Nephron progenitor cell (in vitro differentiated cells): ENCODE data around the gene PRPS1.
"Not testable (repeated sequence)": the region's sequence is repeated elsewhere in the genome, so short reads cannot be mapped to it uniquely, and the experiment has no call there.

ENCODE experiments used
- DNase-seq: peaks from one replicate; pipeline ENCODE4 v3.0.0; 2021
- H3K27ac Mint-ChIP-seq: 2 replicates; pipeline ENCODE4 v1.8.0; 2021; ENCODE audit warnings: mild to moderate bottlenecking, moderate library complexity, mixed read lengths
- H3K27me3 Mint-ChIP-seq: 2 replicates; pipeline ENCODE4 v1.8.0; 2021; ENCODE audit warnings: mild to moderate bottlenecking, low read depth, mixed read lengths; ENCODE audit not compliant: poor library complexity
- H3K36me3 Mint-ChIP-seq: 2 replicates; pipeline ENCODE4 v1.8.0; 2021; ENCODE audit warnings: low read depth, mixed read lengths
- H3K4me1 Mint-ChIP-seq: 2 replicates; pipeline ENCODE4 v1.8.0; 2021; ENCODE audit warnings: mixed read lengths
- H3K4me3 Mint-ChIP-seq: 2 replicates; pipeline ENCODE4 v1.8.0; 2021; ENCODE audit warnings: mild to moderate bottlenecking, moderate library complexity, mixed read lengths
- H3K9me3 Mint-ChIP-seq: 2 replicates; pipeline ENCODE4 v1.8.0; 2021; ENCODE audit warnings: mild to moderate bottlenecking, moderate library complexity, mixed read lengths
- TF ChIP-seq, protein P1 (sequence below): fragments of 200-600 bp; sonication (generic); IDR thresholded peaks from 2 replicates; pipeline ENCODE4 v1.5.0; 2021; ENCODE audit warnings: antibody characterized with exemption

The PRPS1 gene

DNA sequence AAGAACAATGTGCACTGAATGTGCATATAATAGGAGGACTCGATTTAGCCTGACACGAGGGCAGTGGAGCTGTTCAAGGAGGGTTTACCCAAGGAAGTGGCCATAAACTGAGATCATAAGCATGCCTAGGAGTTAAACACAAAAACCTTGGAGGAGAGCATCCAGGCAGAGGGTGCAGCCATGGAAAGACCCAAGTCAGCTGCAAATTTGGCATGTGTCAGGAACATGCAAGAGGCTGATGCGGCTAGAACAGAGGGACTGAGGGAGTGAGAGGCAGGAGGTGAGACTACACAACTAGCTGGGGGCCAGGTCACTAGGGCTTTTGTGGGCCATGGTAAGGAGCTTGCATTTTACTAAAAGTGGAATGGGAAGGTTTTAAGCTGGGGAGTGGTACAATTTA is 55.6 kb downstream of the PRPS1 start:
- TF ChIP-seq, protein P1, sequence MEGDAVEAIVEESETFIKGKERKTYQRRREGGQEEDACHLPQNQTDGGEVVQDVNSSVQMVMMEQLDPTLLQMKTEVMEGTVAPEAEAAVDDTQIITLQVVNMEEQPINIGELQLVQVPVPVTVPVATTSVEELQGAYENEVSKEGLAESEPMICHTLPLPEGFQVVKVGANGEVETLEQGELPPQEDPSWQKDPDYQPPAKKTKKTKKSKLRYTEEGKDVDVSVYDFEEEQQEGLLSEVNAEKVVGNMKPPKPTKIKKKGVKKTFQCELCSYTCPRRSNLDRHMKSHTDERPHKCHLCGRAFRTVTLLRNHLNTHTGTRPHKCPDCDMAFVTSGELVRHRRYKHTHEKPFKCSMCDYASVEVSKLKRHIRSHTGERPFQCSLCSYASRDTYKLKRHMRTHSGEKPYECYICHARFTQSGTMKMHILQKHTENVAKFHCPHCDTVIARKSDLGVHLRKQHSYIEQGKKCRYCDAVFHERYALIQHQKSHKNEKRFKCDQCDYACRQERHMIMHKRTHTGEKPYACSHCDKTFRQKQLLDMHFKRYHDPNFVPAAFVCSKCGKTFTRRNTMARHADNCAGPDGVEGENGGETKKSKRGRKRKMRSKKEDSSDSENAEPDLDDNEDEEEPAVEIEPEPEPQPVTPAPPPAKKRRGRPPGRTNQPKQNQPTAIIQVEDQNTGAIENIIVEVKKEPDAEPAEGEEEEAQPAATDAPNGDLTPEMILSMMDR: no peak
- no peaks in the 10 kb centered on the region for H3K36me3 Mint-ChIP-seq
- DNase-seq: no peak
- H3K9me3 Mint-ChIP-seq: peaks cover 47% of the 10 kb centered on the region
- peaks cover 19% of the 10 kb centered on the region for H3K27me3 Mint-ChIP-seq
- H3K4me3 Mint-ChIP-seq: no peak overlapping the region
- no peak overlapping the region for H3K27ac Mint-ChIP-seq
- H3K4me1 Mint-ChIP-seq: peaks cover 72% of the 10 kb centered on the region

DNA sequence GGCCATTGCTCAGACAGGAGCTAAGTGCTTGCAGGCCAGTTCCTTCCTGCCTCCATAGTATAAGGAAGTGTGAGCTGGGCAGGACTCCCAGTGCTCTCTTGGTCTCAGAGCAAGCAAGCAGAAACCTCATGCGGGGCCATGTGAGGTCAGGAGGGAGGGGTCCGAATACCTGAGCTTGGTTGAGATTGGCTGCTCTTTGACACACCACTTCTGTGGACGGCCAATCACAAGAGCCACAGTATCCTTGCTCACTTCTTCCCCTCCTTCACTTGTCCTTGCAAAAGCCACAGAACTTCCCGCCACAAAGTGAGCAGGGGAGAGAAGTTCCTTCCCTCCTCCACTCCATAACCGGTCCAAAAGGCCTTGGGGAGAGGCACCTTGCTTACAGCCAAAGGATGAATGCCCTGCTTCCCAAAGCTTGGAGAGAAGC is 56.7 kb downstream of the PRPS1 start:
- Mint-ChIP-seq H3K27ac (peak overlapping the region; percentile 28), H3K36me3 (no peaks in the 10 kb centered on the region), H3K4me3 (no peak overlapping the region), H3K4me1 (peaks cover 79% of the 10 kb centered on the region), H3K27me3 (peaks cover 18% of the 10 kb centered on the region), H3K9me3 (peaks cover 48% of the 10 kb centered on the region)
- no peak for DNase-seq
- TF ChIP-seq, protein P1: no peak

DNA sequence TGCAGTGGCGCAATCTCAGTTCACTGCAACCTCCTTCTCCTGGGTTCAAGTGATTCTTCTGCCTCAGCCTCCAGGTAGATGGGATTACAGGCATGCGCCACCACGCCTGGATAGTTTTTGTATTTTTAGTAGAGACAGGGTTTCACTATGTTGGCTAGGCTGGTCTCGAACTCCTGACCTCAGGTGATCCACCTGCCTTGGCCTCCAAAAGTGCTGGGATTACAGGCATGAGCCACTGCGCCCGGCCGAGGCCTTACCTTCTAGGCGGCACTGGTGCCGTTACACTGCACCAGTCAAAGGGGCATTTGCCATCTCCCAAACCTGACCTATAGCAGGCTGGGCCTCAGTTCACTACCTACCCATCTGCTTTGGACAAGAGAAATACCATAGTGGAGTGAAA is 57.3 kb downstream of the PRPS1 start:
- not testable (repeated sequence) for DNase-seq, H3K36me3 Mint-ChIP-seq, H3K27ac Mint-ChIP-seq, H3K4me3 Mint-ChIP-seq
- H3K4me1 Mint-ChIP-seq: peaks cover 74% of the 10 kb centered on the region
- H3K27me3 Mint-ChIP-seq: peaks cover 14% of the 10 kb centered on the region
- H3K9me3 Mint-ChIP-seq: peaks cover 43% of the 10 kb centered on the region

DNA sequence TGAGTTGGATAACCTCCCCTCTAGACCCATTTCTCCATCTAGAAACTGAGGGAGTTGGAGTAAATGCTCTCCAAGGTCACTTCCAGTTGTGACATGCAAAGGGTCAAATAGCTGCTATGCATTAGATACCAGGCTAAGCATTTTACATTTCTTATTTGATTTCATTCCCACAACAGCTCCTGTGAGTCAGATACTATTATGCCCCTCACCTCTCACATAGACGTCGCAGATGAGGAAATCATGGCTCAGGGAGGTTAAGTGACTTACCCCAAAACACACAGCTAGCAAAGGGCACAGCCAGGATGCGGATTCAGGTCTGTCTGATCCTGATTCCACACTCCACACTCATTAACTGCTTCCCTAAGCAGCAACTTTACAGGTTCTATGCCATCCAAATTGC is 57.7 kb downstream of the PRPS1 start:
- Mint-ChIP-seq H3K36me3 (no peaks in the 10 kb centered on the region), H3K4me1 (peaks cover 70% of the 10 kb centered on the region), H3K9me3 (peaks cover 39% of the 10 kb centered on the region), H3K27ac (no peak overlapping the region), H3K4me3 (no peak overlapping the region), H3K27me3 (peaks cover 12% of the 10 kb centered on the region)
- no peak for DNase-seq
- TF ChIP-seq, protein P1: no peak

DNA sequence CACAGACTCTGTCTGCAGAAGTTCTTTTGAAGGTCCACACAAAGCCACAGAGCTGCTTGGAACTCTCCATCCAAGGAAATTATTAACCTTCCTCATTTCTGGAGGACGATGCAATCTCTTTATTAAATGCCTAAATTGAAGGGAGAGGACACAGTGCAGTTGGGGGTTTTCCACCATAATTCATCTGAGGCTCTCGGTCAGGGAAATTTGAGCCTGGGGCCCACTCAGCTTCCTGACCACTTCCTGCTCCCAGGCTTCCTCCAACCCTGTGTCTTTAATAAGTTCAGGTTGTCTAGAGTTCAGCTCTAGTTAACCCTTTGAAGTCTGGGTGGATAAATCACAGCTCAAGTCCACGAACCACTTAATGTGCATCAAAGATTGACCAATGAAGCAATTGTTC is 58.5 kb downstream of the PRPS1 start:
- H3K27me3 Mint-ChIP-seq: peaks cover 10% of the 10 kb centered on the region
- H3K36me3 Mint-ChIP-seq: no peaks in the 10 kb centered on the region
- peaks cover 40% of the 10 kb centered on the region for H3K9me3 Mint-ChIP-seq
- peaks cover 69% of the 10 kb centered on the region for H3K4me1 Mint-ChIP-seq
- peak overlapping the region; percentile 70 for H3K27ac Mint-ChIP-seq
- DNase-seq: no peak
- TF ChIP-seq, protein P1: no peak
- no peak overlapping the region for H3K4me3 Mint-ChIP-seq

DNA sequence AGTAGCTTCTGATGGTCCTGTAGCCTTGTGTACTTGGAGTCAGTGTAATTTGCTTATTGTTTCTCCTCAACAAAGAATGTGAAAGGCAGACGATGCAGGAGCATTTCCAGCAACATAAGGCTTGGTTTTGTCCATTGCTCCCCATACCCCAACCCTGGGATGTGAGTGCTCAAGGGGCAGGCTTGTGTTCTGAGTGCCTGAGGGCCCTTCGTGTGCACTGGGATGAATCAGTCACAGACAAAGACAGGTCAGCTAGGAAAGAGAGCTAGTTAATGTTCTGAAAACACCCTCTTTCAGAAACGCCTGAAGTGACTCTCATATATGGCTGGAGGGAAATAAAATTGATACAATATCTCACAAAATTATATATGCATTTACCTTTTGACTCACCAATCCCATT is 59.1 kb downstream of the PRPS1 start:
- no peak for DNase-seq
- Mint-ChIP-seq H3K27me3 (peaks cover 10% of the 10 kb centered on the region), H3K4me1 (peaks cover 69% of the 10 kb centered on the region), H3K4me3 (peak overlapping the region; percentile 26), H3K27ac (peak overlapping the region; percentile 66), H3K36me3 (no peaks in the 10 kb centered on the region), H3K9me3 (peaks cover 35% of the 10 kb centered on the region)
- TF ChIP-seq, protein P1: no peak
